SK-MEL-5 (cell line): Measurements from ENCODE around the gene DNMT3B. TPM values are rescaled to one million over a fixed set of nuclear protein-coding genes. Genes with fewer than 3 reads are reported as not detected.
"Not testable (repeated sequence)": the region's sequence is repeated elsewhere in the genome, so short reads cannot be mapped to it uniquely, and the experiment has no call there.

Source experiments
- DNase-seq: peaks from one replicate; pipeline ENCODE4 v3.0.0-alpha.2; 2016; ENCODE audit warnings: low read depth, low spot score
- in situ Hi-C: cut with HindIII; loops from 2 replicates; pipeline ENCODE4 v1.10.0; 2016; ENCODE audit warnings: low sequenced_read_pairs, high pct_unique_total_duplicates, low pct_unique_long_range_greater_than_20kb
- polyA plus RNA-seq, 2 experiments: library from polyadenylated mRNA; depleted of rRNA; stranded (reverse); fragments of >200 nt; gene quantifications; 2 replicates each; pipeline ENCODE4 v1.2.3, GENCODE V29; 2015
- total RNA-seq: library from RNA; depleted of rRNA; stranded (reverse); fragments of >200 nt; shearing (Covaris generic); gene quantifications from 2 replicates; pipeline ENCODE4 v1.2.3, GENCODE V29; 2014; rRNA removed

DNMT3B gene
- total RNA-seq, result 1.9 and 2.3 TPM in 2 replicates
- polyA plus RNA-seq (2015; cell fraction: cytosol; rRNA removed), result 2.3 and 3.6 TPM in 2 replicates
- polyA plus RNA-seq (2015; cell fraction: nucleus; rRNA removed), result 10.5 and 12.6 TPM in 2 replicates

DNA sequence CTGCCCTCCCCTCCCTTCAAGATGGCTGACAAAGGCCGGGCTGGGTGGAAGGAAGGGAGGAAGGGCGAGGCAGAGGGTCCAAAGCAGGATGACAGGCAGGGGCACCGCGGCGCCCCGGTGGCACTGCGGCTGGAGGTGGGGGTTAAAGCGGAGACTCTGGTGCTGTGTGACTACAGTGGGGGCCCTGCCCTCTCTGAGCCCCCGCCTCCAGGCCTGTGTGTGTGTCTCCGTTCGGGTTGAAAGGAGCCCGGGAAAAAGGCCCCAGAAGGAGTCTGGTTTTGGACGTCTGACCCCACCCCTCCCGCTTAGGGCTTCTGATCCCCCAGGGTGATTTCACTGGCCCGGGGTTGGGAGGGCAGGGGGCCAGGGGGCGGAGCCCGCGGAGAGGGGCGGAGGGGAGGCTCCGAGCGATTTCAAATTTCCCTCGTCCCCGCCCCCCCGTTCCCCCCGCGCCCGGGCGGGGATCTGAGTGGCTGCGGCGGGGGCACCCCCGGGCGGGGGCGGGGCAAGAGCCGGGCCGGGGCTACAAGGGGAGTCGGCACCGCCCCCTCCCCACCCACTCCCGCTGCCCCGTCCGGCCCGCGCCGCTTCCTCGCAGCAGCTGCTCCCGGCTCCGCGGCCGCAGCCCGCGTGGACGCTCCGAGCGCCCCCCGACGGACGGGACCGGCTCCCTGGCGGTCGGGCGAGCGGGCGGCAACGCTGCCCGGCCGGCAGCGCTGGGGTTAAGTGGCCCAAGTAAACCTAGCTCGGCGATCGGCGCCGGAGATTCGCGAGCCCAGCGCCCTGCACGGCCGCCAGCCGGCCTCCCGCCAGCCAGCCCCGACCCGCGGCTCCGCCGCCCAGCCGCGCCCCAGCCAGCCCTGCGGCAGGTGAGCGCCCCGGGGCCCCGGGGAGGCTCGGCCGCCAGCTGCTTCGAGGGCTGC is at the start of gene DNMT3B:
DNMT3B (plus strand) TSS at position 555 of the 923 bp plus-strand sequence. CDS start 17,939 bp downstream, outside the sequence.
- in situ Hi-C loops, result no loop called here
- DNase-seq, result peak; percentile 81

DNA sequence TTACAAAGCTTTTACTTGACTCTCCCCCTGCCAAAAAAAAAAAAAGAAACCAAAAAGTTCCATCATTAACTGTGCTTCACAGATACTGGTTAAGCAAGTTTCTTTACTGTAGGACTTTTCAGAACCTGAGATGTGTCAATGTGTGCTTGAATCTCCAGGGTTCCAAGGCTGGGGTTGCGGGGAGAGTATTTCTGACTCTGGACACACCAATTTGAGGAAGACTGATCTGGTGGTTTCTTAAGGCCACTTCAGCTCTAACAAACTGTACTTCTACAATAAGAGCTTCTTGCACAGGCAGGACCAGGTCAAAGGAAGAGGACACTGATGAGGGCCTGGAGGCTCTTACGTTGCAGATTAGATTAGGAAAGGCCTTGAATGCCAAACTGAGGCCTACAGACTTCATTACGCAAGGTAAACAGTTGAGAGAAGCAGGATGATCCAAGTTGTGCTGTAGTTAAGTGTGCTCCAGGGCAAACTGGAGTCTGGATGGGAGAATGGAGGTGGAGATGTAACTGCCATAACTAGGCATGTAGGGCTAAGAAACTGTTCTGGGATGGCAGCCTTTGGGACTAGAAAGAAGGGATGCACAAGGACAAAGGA is 43.3 kb upstream of the DNMT3B start:
- in situ Hi-C loops, result no loop called here
- no peak for DNase-seq

DNA sequence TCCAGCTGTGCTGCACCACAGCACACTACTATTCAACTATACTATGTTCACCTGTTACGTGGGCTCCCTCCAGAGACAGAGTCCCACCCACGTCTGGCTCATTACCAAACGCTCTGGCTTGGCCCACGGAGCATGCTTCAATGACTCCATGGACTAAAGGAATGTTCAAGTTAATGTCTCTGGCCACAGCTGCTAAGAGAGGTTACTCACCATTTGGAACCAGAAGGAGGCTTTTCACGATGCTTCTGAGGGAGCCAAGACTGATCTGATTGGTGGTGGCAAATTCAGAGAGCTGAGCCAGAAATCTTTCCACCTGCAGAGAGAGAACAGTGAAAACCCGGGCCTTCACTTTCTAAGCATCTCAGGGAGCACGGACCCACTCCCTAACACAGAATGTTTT is 34.5 kb upstream of the DNMT3B start:
- no peak for DNase-seq
- in situ Hi-C loops, result no loop called here

DNA sequence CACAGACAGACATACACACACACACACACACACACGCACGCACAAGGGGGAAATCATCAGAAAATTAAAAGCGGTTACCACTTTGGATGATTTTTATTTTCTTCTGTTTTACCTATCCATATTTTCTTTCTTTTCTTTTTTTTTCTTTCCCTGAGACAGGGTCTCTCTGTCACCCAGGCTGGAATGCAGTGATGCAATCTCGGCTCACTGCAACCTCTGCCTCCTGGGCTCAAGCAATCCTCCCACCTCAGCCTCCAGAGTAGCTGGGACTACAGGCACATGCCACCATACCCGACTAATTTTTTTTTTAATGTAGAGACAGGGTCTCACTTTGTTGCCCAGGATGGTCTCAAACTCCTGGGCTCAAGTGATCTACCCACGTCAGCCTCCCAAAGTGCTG is 33.8 kb upstream of the DNMT3B start:
- in situ Hi-C loops, DNase-seq: not testable (repeated sequence)

DNA sequence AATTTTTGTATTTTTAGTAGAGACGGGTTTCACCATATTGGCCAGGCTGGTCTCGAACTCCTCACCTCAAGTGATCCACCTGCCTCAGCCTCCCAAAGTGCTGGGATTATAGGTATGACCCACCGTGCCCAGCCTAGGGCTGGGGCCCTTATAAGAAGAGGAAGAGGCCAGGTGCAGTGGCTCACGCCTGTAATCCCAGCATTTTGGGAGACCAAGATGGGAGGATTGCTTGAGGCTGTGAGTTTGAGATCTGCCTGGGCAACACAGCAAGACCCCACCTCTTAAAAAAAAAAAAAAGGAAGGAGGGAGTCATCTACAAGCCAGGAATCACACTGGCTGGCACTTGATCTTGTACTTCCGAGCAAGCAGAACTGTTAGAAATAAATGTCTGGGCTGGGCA is 32.9 kb upstream of the DNMT3B start:
- in situ Hi-C loops, DNase-seq: not testable (repeated sequence)

DNA sequence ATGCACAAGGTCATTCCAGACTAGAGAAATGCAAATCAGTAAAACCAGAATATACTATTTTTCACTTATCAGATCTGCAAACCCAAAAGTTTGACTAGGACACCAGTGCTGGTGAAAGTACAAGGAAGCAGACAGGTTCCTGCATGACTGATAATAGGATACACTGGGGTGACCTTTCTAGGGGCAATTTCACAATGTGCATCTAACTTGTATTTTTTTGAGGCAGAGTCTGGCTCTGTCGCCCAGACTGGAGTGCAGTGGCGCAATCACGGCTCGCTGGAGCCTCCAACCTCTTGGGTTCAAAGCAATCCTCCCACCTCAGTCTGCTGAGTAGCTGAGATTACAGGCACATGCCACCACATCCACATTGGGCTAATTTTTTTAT is 30.3 kb upstream of the DNMT3B start:
- no peak for DNase-seq
- in situ Hi-C loops, result no loop called here

DNA sequence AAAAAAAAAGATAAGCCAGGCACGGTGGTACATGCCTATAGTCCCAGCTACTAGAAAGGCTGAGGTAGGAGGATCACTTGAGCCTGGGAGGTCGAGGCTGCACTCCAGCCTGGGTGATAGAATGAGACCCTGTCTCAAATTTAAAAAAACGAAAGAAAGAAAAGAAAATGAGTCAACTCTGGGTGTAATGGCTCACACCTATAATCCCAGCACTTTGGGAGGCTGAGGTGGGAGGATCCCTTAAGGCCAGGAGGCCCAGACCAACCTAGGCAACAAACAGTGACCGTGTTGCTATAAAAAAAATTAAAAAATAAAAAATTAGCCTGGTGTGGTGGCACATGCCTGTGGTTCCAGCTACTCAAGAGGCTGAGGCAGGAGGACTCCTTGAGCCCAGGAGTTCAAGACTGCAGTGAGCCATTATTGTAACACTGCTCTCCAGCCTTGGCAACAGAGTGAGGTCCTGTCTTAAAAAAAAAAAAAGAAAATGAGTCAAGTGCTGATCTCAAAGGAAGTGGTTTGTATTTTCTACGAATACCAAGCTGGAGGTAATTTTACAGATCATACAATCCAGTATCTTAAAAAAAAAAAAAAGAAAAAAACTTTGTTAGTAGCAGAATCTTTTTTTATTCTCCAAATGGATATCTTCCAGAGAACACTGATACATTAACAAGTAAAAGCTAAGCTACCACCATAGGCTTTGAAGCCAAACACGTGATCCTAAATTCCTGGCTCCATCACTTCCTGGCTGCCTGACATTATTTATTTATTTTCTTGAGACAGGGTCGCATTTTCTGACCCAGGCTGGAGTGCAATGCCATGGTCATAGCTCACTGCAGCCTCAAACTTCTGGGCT is 24.6 kb upstream of the DNMT3B start:
- in situ Hi-C loops, result no loop called here
- peak; percentile 22 for DNase-seq

DNA sequence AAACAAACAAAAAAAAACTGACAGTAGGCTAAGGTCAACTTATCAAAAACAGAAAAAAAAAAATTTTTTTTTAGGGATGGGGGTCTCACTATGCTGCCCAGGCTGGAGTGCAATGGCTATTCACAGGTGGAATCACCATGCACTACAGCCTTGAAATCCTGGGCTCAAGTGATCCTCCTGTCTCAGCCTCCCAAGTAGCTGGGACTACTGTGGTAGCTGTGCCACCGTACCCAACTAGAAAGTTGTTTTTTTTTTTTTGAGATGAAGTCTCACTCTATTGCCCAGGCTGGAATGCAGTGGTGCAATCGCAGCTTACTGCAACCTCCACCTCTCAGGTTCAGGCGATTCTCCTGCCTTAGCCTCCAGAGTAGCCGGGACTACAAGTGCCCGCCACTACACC is 21.0 kb upstream of the DNMT3B start:
- no peak for DNase-seq
- in situ Hi-C loops, result no loop called here

DNA sequence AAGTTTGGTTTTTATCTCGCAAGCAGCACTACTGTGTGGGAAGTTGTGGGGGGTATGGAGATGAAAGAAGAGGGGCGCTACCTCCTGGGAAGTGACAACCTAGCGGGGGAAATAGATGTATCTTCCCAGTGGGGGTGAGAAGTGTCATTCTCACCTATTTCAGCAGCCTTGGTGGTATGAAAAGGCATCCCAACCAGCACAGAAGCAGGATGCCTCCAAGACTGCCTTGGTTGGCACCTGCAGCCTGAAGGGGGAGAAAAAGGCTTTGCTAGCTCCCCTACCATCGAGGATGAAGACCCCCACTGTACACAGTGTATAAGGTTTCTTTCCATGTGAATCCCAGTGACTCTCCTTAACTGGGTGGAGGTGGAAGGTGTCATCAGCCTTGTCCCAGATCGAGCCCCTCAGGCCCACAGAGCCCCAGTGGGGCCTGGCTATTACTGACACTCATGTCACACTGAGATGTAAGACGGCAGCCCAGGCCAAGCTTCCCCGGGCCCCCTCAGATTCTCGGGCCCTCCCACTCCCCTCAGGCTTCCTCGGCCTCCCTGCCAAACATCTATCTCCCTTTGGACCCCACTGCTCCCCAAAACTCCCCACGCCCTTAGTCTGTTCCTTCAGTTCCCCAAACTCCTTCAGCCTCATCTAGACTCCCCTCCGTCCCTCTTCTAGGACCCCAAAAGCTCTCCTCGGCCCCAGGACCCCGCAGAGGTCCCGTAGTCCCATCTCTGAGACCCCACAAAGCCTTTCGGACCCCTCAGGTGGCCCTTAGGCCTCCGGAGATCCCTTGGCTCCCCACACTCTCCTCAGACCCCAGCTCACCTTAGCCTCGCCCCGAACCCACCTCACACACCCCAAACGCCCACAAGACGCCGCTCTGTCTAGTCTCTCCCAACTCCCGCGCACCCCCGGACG is 19.6 kb upstream of the DNMT3B start:
- in situ Hi-C loops, result no loop called here
- DNase-seq, result no peak

DNA sequence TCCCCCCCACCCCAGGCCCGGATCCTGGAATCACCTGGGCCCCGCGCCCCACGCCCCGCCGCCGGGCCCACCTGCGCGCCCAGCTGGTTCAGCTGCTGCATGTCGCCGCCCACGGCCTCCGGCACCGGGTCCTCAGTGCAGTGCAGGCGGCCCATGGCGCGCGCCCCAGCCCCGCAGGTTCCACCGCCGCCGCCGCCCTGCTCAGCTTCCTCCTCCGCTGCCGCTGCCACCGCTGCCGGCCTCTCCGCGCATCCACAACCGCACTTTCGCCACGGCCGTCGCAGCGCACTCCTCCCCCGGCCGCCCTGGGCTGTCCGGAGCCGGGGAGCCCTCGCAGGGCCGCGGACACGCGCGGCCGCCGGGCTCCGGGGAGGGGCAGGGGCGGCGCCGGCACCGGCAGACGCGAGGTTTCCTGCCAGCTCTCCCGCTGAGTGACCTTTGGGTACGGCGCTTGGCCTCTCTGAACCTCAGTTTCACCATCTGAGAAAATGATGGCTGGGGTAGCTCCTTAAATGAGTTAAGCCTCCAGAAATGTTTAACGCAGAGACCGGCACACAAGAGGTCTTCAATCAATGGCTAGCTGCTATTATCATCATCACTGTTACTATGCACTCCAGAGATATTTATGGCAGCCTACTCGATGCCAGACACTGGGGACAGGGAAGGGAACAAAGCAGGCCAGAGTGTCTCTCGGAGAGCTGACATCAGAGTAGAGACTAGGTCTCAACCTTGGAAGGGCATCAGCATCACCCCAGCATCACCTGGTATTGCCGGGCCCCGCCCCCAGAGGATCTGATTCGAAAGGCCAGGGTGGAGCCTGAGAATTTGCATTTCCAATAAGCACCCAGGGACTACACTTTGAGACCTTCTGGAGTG is 18.7 kb upstream of the DNMT3B start, which contains the start of gene COMMD7:
COMMD7 (minus strand) TSS at position 231 of the 876 bp plus-strand sequence; CDS start at position 155, 76 bp downstream.
- in situ Hi-C loops, result no loop called here
- peak; percentile 42 for DNase-seq

DNA sequence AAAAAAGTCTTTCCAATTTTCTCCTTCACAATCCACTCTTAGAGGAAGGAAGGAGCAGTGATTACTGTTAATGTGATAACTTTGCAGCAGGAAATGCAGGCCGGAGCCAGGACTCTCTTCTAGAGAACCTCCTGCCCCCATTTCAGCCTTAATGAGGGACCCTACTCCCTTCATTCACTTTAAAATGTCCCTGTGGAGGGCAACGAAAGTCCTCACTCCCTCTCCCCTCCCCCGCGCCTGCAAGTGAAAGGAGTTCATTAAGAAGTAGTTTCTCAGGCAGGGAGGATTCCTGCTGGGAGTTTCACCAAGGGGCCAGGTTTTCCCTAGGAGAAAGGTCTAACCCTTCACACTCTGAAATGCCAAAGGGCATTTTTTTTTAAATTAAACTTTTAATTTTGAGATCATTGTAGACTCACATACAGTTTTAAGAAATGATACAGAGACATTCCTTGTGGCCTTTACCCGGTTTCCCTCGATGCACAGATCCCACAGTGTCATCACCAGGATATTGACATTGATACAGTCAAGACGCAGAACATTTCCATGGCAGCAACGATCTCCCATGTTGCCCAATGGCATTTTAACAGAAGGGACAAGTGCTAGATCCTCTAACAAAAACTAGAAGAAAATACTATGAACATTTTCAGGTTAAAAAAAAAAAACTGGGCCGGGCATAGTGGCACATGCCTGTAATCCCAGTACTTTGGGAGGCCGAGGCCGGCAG is 12.1 kb upstream of the DNMT3B start:
- DNase-seq, result peak; percentile 43
- in situ Hi-C loops, result no loop called here

DNA sequence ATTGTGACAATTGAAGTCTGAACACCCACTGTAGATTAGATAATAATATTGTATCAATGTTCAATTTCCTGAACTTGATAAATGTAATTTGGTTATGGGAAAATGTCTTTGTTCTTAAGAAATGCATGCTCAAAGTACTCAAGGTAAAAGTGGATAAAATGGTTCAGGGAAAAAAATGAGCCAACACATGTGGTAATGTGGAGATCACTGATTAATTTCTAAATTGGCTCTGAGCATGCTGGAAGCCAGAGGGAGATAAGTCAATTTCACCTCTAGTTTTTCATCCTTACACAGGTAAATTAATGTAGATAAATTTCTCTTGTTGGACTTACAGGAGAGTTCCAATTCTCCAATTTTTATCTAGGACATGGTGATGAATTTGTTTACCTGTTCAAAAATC is 10.9 kb upstream of the DNMT3B start:
- in situ Hi-C loops, result no loop called here

DNA sequence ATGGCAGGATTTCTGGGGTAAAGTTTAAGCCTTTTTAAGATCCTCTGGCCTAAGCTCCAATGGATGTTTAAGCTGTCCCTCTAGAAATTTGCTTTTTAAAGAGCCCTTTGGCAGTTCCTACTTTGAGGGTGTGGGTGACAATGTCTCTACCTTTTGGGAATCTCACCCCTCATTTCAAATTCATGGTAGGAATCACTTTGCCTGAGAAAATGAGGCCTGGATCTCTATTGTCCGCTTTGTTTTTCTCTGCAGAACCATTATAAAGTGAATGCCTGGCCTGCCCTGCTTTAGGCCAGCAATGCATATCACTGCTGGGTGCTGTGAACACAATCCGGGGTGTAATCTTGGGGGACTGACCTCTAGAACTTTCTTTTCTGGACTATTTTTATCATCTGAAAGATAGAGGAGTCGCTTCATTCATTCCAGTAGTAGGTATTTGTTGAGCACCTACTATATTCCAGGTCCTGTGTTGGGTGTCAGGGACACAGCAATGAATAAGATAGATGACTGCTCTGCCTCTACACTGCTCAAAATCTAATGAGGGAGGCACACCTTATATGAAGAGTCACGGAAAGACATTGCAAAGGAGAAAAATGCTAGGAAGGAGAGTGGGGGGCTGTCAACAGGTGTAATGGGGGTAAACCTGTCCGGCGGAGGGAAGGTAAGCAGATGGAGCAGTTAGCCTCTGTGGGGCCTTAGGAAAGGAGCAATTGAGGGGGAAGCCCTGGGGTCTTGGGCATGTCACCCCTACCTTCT is 10.3 kb upstream of the DNMT3B start:
- in situ Hi-C loops, result no loop called here
- no peak for DNase-seq

More for the DNA sequence above, 10.9 kb upstream of the DNMT3B start:
- DNase-seq, result no peak

DNA sequence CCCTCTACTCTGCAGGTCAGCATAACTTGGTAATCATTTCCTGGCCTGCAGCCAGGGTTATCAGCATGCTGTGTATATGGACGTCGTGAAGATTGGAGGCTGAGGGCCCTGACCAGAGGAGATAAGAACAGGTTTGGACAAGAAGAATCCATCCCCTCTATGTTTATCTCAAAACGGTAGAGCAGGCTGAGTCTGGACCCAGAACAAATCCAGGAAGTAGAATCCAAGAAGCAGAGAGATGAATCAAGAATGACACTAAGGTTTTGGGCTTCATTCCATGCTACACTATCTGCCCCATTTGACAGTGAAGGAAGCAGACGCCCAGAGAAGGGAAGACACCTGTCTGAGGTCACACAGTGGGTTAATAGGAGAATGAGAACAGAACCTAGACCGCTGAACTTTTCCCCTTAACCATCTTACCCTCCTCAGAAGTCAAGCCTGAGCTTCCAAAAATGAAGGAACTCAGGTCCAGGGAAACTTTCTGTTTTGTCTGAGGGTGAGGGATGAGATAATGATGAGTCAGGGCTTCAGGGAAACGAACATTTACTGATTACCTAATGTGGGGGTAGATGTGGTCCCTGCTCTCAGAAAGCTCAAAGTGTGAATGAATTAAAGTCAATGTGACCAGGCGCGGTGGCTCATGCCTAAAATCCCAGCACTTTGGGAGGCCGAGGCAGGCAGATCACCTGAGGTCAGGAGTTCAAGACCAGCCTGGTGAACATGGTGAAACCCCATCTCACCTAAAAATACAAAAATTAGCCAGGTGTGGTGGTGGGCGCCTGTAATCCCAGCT is 9.5 kb upstream of the DNMT3B start:
- in situ Hi-C loops, result no loop called here
- DNase-seq, result no peak
